Ramos (cell line): Measurements from ENCODE around the gene CFHR4.
"Not testable (repeated sequence)": the region's sequence is repeated elsewhere in the genome, so short reads cannot be mapped to it uniquely, and the experiment has no call there.

Source experiments
- in situ Hi-C: fragments of 300-500 bp; cut with MboI; formaldehyde crosslinking; loops from one replicate; pipeline ENCODE4 v1.14.3; 2022; ENCODE audit warnings: low sequenced_read_pairs; ENCODE audit not compliant: unreplicated experiment

The CFHR4 gene

DNA sequence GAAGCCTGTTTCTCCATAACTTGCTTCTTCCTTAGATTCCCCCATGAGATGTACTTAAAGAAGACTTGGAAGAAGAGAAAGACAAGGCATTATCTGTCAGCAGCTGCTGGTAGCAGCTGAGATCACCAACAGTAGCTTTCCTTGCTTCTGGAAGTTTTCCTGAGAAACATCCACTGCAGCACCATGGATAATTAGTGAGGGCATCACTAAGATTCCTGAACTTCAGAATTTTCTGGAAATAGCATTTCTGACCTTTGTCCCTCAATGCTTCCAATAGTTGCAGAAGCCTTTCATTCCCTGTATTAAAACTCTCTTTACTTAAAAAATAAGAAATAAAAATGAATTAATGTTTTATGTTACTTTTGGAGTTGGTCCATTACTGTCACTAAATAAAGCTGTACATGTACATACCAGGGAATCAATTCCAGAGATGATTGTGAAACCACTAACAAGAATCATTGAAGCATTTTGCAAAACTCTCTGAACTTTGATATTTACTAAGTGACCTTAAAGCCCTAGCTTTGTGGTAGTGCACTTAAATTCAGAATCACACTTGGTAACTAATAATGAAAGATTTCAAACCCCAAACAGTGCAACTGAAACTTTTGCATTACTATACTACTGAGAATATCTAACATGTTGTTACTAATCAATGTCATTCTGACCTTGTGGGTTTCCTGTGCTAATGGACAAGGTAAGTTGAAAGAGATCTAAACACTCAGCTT, at the start of gene CFHR4:
CFHR4 (plus strand) TSS at position 538 of the 725 bp plus-strand sequence; CDS start at position 637, 99 bp downstream.
- in situ Hi-C loops, result no loop called here

DNA sequence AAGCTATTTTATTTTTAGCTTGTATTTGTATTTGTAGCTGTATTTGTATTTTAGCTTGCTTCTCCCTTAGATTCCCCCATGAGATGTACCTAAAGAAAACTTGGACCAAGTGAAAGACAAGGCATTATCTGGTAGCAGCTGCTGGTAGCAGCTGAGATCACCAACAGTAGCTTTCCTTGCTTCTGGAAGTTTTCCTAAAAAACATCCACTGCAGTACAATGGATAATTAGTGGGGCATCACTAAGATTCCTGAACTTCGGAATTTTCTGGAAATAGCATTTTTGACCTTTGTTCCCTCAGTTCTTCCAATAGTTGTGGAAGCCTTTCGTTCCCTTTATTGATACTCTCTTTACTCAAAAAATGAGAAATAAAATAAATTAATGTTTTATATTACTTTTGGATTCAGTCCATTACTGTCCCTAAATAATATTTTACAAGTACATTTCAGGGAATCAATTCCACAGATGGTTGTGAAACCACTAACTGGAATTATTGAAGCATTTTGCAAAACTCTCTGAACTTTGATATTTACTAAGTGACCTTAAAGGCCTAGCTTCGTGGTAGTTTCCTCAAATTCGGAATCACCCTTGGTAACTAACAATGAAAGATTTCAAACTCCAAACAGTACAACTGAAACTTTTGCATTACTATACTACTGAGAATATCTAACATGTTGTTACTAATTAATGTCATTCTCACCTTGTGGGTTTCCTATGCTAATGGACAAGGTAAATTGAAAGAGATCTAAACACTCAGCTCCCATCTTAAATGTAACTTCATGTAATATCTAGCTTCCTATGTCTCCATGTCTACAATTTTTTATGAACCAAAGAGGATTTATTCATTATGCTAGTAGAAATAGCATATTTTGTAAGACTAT, 38.0 kb upstream of the CFHR4 start:
- in situ Hi-C loops, result not testable (repeated sequence)

DNA sequence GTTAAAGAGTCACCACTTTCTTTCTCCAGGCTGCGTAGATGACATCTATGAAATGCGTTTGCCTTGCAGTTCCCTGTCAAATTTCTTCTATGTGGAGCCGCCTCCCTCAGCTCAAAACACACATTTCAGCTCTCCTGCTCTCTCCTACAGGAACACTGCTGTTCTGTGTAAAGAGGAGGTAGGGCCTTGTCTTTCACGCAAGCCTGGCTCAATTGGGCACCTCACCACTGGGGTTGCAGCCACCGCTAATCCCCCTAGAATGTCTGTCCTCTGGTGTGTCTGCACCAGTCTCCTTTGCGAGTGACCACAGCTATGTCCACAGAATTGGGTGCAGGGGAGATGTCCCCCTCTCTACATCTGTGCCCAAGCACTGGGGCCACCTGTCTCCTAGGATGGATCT, 31.8 kb upstream of the CFHR4 start:
- in situ Hi-C loops, result no loop called here

DNA sequence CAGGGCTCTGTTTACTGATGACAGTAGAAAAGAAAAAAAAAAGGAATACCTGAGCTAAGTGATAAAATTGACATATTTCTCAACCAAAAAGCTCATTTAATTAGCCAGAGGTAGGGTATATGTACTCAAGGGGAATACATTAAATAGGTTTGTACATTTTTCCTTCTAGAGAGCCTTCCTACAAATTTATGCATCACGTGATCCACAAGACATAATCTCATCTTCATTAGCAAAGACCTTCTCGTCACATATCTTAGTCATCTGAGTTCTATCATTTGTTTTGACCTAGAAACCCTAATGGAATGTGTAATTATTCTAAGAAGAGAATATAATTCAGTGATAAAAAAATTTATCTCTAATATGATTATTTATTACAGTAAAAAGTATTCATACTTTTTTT, 30.7 kb upstream of the CFHR4 start:
- in situ Hi-C loops, result no loop called here

DNA sequence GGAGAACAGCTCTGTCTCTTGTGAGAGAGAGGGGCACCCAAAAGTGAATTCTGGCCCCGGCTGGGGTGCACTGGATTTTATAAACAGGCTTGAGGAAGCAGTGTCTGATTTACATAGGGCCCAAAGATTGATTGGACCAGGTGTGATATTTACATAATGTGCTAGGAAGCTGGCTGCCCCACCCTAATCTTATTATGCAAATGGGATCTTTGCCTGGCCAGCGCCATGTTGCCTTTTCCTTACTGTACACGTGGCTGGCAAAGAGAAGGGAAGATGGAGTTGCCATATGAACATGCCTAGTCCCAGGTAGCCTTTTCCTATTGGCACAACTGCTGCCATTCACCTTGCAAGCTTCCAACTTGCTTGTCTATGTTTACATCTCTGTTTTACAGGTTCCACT, 29.0 kb upstream of the CFHR4 start:
- in situ Hi-C loops, result no loop called here

DNA sequence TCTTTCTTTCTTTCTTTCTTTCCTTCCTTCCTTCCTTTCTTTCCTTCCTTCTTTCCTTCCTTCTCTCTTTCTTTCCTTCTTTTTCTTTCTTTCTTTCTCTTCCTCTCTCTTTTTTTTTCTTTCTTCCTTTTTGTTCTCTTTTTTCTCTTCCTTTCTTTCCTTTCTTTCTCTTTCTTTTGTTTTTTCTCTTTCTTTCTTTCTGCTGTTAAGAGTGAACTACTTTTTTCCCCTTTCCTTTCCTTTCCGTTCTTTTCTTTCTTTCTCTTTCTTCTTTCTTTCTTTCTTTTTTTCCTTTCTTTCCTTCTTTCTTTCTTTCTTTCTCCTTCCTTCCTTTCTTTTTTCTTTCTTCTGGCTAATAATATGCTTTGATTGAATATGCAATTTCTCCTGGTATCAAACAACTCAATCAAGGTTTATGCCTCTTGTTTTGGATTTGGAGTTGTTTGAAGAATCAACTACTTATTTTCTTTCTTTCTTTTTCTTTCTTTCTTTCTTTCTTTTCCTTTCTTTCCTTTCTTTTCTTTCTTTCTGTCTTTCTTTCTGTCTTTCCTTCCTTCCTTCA, 27.4 kb upstream of the CFHR4 start:
- in situ Hi-C loops, result no loop called here

DNA sequence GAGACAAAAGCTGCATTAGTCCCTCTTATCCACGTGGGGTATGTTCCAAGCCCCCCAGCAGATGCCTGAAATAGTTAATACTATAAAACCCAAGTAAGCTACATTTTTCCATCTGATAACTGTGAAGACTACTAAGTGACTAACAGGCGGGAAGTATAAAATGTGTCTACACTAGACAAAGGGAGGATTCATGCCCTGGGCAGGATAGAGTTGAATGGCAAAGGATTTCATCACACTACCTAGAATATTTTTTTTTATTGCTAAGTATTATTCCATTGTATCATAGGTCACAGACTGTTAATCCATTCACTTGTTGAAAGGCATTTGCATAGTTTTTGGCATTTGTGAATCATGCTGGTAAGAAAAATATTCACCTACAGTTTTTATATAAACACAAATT, 26.4 kb upstream of the CFHR4 start:
- in situ Hi-C loops, result no loop called here

DNA sequence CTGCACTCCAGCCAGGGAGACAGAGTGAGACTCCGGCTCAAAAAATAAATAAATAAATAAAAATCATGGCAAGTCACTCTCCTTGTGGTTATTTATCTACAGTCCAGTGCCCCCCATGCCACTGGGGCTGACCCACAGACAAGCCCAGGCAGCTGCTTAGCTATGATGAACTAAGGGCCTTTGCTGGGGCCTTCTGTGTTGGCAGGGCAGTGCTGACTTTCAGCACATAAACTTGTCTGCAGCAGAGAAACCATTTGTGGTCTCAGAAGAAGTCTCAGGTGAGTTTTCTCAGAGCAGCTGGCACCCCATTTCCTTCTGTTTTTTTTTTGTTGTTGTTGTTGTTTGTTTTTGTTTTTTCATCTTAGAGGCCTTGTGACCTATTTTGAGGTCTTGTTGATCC, 20.9 kb upstream of the CFHR4 start:
- in situ Hi-C loops, result no loop called here

DNA sequence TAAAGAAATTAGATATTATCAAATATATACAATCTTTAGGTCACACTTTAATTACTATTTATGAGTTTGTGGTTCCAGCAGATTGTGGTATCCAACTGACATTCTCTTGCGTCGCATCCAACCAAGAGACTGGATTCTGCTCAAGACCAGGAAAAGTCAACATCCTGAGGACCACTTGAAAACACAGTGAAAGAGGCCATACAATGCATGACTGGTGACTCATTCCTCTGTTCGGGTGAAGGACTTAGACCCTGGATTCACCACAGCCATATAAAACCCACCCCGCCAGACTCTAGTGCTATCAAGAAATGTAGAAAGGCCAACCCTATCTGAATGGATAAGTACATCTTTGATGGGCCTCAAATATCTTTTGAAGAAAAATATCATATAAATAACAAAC, 14.5 kb upstream of the CFHR4 start:
- in situ Hi-C loops, result no loop called here

DNA sequence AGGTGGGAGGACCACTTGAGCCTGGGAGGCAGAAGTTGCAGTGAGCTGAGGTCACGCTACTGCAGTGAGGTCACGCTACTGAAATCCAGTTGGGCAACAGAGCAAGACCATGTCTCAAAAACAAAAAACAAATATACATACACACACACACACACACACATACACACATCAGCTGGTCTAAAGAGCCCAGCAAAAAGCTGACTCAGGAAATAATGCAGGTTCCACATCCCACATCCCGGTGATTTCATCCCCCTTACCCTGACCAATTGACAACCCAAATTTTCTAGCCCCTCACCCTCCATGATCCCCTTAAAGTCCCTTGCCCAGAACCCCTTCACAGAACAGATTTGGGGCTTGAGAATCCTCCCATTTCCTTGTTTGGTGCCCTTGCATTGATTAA, 11.9 kb upstream of the CFHR4 start:
- in situ Hi-C loops, result no loop called here

DNA sequence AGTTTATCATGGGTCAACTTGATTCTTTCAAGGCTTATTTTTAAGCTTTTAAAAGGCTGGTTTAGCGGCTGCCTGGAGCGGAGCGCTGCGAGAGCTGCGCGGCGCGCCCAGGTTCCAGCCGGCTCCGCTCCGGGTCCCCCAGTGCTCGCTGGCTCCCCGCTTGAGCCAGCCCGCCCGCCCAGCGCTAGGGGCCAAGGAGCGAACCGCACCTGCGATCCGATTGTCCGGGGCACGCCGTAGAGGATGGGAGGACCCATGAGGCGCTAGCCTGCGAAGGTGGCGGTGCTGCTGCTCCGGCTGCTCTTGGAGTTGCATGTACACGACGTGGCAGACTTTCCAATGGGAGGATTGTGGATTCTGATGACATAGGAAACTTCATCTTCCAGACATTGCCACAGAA, 9.9 kb upstream of the CFHR4 start:
- in situ Hi-C loops, result no loop called here

DNA sequence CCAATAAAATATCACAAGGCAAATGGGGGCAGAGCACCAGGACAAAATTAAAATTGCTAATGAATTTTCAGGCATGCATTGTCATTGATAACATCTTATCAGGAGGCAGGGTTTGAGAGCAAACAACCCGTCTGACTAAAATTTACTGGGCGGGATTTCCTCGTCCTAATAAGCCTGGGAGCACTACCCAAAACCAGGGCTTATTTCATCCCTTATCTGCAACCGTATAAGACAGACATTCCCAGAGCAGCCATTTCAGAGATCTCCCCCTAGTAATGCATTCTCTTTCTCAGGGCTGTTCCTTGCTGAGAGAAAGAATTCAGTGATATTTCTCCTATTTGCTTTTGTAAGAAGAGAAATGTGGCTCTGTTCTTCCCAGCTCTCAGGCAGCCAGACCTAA, 1.3 kb upstream of the CFHR4 start:
- in situ Hi-C loops, result not testable (repeated sequence)

DNA sequence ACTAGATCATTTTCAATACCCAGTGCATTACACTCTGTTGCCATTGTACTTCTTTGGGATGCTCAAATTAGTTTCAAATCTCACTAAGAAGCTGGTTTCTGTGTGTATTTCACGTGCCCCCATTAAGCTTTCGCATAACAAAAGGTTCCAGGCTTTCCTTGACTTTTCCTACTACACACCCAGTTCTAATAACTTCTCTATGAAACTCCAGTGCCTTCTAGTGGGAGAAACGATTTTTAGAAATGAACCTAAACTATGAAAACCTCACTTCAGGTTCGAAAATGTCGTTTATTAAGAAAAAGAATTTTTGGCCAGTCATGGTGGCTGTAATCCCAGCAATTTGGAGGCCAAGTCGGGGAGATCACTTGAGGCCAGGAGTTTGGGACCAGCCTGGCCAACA, 2.8 kb downstream of the CFHR4 start:
- in situ Hi-C loops, result no loop called here

DNA sequence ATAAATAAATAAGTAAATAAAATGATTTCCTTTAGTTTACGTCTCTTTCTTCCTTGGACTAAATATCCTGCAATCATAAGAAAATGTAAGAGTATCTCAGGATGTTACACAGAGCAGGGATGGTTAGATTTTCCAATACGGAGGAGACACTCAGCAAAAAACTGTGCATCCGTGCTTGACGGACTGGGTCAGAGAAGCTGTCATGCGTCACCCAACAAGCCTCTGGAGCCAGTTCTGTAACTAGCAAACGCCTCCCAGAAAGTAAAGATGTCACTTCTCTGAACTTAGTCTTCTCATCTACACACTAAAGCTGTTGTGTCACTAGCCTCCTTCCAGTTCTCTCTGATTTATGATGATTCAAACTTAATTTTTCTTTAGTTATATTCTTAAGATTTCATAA, 3.4 kb downstream of the CFHR4 start:
- in situ Hi-C loops, result no loop called here

DNA sequence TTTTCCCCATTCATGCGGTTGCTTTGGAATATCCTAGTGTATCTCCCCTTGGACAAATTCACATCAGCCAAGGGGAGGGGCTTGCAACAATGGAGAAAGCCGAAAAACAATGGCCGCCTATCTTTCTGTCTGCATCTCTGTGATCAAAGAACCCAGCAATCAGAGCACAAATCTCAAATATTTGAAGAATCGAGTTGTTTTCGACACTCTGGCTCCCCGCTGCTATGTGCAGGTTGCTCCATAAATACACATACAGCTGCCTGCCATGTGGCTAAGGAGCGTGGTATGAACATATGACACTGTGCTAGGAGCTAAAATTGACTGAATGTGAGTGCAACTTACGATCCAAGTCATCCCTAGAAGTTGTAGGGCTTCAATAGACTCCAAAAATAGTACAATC, 8.5 kb downstream of the CFHR4 start:
- in situ Hi-C loops, result no loop called here

DNA sequence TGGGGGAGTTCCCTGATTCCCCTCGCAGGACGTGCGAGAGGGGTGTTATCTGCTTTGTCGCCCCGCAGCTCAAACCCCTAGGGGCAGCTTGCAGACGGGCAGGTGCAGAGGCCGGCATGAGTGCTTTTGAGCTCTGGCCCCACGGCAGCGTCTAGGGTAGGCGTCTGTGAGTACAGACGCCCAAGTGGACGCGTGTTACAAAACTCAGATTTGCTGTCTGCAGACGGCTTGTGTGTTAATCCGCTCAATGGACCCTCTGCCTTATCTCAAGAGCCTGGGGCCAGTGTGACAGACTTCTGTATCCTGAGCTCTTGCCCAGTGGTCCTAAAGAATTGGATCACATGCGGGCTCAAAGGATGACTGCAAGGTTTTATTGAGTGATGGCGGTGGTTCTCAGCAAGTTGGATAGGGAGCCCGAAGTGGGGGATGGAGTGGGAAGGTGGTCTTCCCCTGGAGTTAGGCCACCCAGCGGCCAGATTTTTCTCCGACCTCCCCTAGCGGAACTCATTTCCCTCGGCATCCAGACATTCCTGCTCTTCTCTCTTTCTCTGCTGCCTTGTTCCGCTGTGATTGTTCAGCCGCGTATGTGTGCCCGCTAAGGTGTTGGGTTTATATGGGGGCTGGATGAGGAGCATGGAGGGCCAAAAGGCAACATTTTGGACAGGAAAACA, 9.4 kb downstream of the CFHR4 start:
- in situ Hi-C loops, result no loop called here

DNA sequence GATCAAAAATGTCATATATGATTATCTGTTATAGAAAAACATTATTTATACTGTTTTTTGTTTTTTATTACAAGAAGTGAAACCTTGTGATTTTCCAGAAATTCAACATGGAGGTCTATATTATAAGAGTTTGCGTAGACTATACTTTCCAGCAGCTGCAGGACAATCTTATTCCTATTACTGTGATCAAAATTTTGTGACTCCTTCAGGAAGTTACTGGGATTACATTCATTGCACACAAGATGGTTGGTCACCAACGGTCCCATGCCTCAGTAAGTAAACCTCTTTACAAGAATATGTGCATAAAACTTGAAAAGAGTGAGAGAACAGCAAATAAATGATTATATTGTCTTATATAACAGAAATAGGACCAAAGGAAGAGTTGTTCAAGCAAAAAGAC, 14.5 kb downstream of the CFHR4 start:
- in situ Hi-C loops, result no loop called here

DNA sequence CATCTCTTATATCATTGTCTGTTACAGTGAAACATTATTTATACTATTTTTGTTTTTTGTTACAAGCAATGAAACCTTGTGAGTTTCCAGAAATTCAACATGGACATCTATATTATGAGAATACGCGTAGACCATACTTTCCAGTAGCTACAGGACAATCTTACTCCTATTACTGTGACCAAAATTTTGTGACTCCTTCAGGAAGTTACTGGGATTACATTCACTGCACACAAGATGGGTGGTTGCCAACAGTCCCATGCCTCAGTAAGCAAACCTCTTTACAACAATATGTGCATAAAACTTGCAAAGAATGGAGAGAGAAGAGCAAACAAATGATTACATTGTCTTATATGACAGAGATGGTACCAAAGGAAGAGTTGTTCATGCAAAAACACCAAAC, 22.4 kb downstream of the CFHR4 start:
- in situ Hi-C loops, result no loop called here

DNA sequence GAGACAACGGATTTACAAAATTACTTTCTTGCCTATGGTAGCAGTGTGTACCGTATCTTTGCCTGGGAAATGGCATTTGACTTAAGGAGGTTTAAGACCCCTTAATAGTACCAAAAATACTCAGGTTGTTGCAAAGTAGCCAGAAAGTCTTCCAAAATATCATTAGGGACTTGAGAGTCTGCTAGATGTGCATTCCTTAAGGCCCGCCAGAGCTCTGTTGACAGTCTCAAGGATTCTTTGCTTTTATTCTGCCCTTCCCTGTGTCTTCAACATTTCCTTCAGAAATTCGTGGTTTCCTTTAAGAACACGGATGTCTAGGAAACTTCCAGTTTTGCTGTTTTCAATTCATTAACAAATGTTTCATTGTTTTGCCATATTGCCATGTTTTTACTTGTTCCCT, 24.4 kb downstream of the CFHR4 start:
- in situ Hi-C loops, result not testable (repeated sequence)

DNA sequence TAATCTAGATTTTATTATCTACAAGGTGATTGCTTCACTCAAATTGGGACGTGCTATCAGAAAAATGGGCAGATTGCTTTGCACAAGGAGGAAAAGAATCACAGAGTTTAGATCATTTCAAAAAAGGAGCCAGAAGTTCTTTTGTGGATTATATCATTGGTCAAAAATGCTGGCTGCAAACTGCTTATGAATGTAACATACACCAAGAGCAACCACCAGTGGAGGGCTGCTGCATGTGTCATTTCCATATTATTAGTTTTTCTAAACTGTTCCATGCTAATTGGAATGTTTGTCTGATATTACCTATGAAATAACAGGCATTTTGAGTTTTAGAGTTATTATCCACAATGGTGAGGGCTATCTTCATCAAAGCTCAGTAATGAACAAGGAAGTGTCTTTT, 39.0 kb downstream of the CFHR4 start:
- in situ Hi-C loops, result not testable (repeated sequence)

DNA sequence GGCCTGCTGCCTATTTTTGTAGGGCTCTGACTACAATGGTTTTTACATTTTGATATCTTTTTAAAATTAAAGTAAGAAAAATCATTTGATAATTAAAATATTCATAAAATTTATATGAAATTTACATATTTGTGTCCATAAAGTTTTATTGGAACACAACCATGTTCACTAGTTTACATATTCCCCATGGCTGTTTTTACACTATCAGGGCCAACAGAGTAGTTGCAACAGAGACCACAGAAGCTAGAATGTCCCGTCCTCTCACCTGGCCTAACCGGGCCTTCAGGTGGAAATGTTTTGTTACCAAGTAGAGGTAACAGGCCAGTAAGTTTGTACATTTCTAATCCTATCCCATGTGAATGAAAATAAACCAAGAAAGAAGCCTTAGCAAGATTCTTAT, 45.0 kb downstream of the CFHR4 start:
- in situ Hi-C loops, result not testable (repeated sequence)
